Measurements from ENCODE around the gene OR4E1. TPM values are rescaled to one million over a fixed set of nuclear protein-coding genes. Genes with fewer than 3 reads are reported as not detected.

OR4E1 gene
- total RNA-seq, 1 experiment from 2014 or later, result not detected

GRCh38 chr14:21668377-21668776 lies 5.2 kb downstream of the OR4E1 start:
- Histone ChIP-seq H3F3A (ENCODE audit: low read length, unreplicated experiment) (no peaks in the 10 kb centered on the region), H3K4me3 (ENCODE audit: low read length) (no peak overlapping the region), H3K4me2 (ENCODE audit: low read length) (0 out of 2 replicates have a peak overlapping the region, but pooled peaks have one; percentile 23), H2AFZ (ENCODE audit: low read length) (no peak overlapping the region), H4K20me1 (ENCODE audit: low read length) (no peaks in the 10 kb centered on the region), H3K79me2 (ENCODE audit: low read length) (no peaks in the 10 kb centered on the region), H3K4me1 (ENCODE audit: insufficient read depth, low read length) (peaks cover 16% of the 10 kb centered on the region), H3K27ac (ENCODE audit: low read length) (no peak overlapping the region), H3K9me3 (ENCODE audit: low read length) (no peaks in the 10 kb centered on the region), H3K27me3 (ENCODE audit: low read length) (peaks cover 50% of the 10 kb centered on the region), H3K36me3 (ENCODE audit: low read depth, low read length) (no peaks in the 10 kb centered on the region), H3K9me2 (replicated peaks; ENCODE audit: low read length) (no peaks in the 10 kb centered on the region), H3K9ac (ENCODE audit: low read length) (no peak overlapping the region)
- DNase-seq (peak; percentile 76), ATAC-seq (peak; percentile 78)
- CTCF ChIA-PET, result no interaction called here
- TF ChIP-seq CTCF (conservative IDR thresholded peaks at IDR 0.05; ENCODE audit: low read depth, low read length) (no peak), EZH2phosphoT487 (IDR thresholded peaks at IDR 0.05; ENCODE audit: borderline replicate concordance, low read length) (no peak), EZH2 (IDR thresholded peaks at IDR 0.05; ENCODE audit: low read length, unreplicated experiment) (no peak)
- intact Hi-C loops (cut with micrococcal nuclease), result no loop called here
- no TSS peak for BruUV-seq (replicated peaks)
- POLR2A ChIA-PET (ENCODE audit: unreplicated experiment), result no interaction called here

- H3K79me2 ChIP-seq (ENCODE audit: low read length), result no peaks in the 10 kb centered on the region
- intact Hi-C loops (cut with micrococcal nuclease), result no loop called here
- TF ChIP-seq CTCF (conservative IDR thresholded peaks at IDR 0.05; ENCODE audit: low read depth, low read length) (no peak), EZH2 (IDR thresholded peaks at IDR 0.05; ENCODE audit: low read length, unreplicated experiment) (no peak), EZH2phosphoT487 (IDR thresholded peaks at IDR 0.05; ENCODE audit: borderline replicate concordance, low read length) (no peak)
- ChIA-PET CTCF (no interaction called here), POLR2A (ENCODE audit: unreplicated experiment) (no interaction called here)
- H3K9ac ChIP-seq (ENCODE audit: low read length), result no peak overlapping the region
- H3K27me3 ChIP-seq (ENCODE audit: low read length), result peaks cover 36% of the 10 kb centered on the region
- no peak overlapping the region for H2AFZ ChIP-seq (ENCODE audit: low read length)
- H3K9me2 ChIP-seq (replicated peaks; ENCODE audit: low read length), result no peaks in the 10 kb centered on the region
- H3K27ac ChIP-seq (ENCODE audit: low read length), result no peak overlapping the region
- H3K9me3 ChIP-seq (ENCODE audit: low read length), result no peaks in the 10 kb centered on the region
- DNase-seq (no peak), ATAC-seq (no peak)
- H3F3A ChIP-seq (ENCODE audit: low read length, unreplicated experiment), result no peaks in the 10 kb centered on the region
- no peaks in the 10 kb centered on the region for H3K36me3 ChIP-seq (ENCODE audit: low read depth, low read length)
- H3K4me2 ChIP-seq (ENCODE audit: low read length), result no peak overlapping the region
- no peak overlapping the region for H3K4me3 ChIP-seq (ENCODE audit: low read length)
- no TSS peak for BruUV-seq (replicated peaks)
- H3K4me1 ChIP-seq (ENCODE audit: insufficient read depth, low read length), result no peaks in the 10 kb centered on the region
- H4K20me1 ChIP-seq (ENCODE audit: low read length), result no peaks in the 10 kb centered on the region
Measured at GRCh38 chr14:21656980-21657379, 16.6 kb downstream of the OR4E1 start.

- H3K27ac ChIP-seq (ENCODE audit: low read length), result no peak overlapping the region
- H3K4me3 ChIP-seq (ENCODE audit: low read length), result no peak overlapping the region
- intact Hi-C loops (cut with micrococcal nuclease), result no loop called here
- peaks cover 44% of the 10 kb centered on the region for H3K27me3 ChIP-seq (ENCODE audit: low read length)
- DNase-seq (no peak), ATAC-seq (no peak)
- H3K4me1 ChIP-seq (ENCODE audit: insufficient read depth, low read length), result no peaks in the 10 kb centered on the region
- no peak overlapping the region for H3K4me2 ChIP-seq (ENCODE audit: low read length)
- no peak overlapping the region for H3K9ac ChIP-seq (ENCODE audit: low read length)
- H4K20me1 ChIP-seq (ENCODE audit: low read length), result no peaks in the 10 kb centered on the region
- ChIA-PET CTCF (no interaction called here), POLR2A (ENCODE audit: unreplicated experiment) (no interaction called here)
- TF ChIP-seq CTCF (conservative IDR thresholded peaks at IDR 0.05; ENCODE audit: low read depth, low read length) (no peak), EZH2 (IDR thresholded peaks at IDR 0.05; ENCODE audit: low read length, unreplicated experiment) (no peak), EZH2phosphoT487 (IDR thresholded peaks at IDR 0.05; ENCODE audit: borderline replicate concordance, low read length) (no peak)
- H3K79me2 ChIP-seq (ENCODE audit: low read length), result no peaks in the 10 kb centered on the region
- no peaks in the 10 kb centered on the region for H3F3A ChIP-seq (ENCODE audit: low read length, unreplicated experiment)
- H3K9me3 ChIP-seq (ENCODE audit: low read length), result no peaks in the 10 kb centered on the region
- no peaks in the 10 kb centered on the region for H3K9me2 ChIP-seq (replicated peaks; ENCODE audit: low read length)
- BruUV-seq (replicated peaks), result no TSS peak
- H2AFZ ChIP-seq (ENCODE audit: low read length), result no peak overlapping the region
- no peaks in the 10 kb centered on the region for H3K36me3 ChIP-seq (ENCODE audit: low read depth, low read length)
Measured at GRCh38 chr14:21654215-21654614, 19.4 kb downstream of the OR4E1 start.

Data from PC-3 (cell line).